HepG2 (cell line): ENCODE results near the gene CCBE1. TPM values are rescaled to one million over a fixed set of nuclear protein-coding genes. Genes with fewer than 3 reads are reported as not detected.

Experiments used
- ELF4 ChIP-seq: sonication (generic); formaldehyde crosslinking; IDR thresholded peaks from 2 replicates; pipeline ENCODE4 v1.5.0; 2020; ENCODE audit warnings: missing genetic modification reagents, mild to moderate bottlenecking, moderate library complexity, borderline replicate concordance
- KIAA2018 ChIP-seq: sonication (generic); formaldehyde crosslinking; IDR thresholded peaks from 2 replicates; pipeline ENCODE4 v1.5.0; 2020; ENCODE audit warnings: mild to moderate bottlenecking, missing genetic modification reagents, borderline replicate concordance
- MLXIP ChIP-seq: sonication (generic); formaldehyde crosslinking; IDR thresholded peaks from 2 replicates; pipeline ENCODE4 v1.9.0; 2021; ENCODE audit warnings: missing genetic modification reagents, borderline replicate concordance
- MTERF4 ChIP-seq: sonication (generic); formaldehyde crosslinking; IDR thresholded peaks from 2 replicates; pipeline ENCODE4 v1.8.0; 2023; ENCODE audit warnings: mild to moderate bottlenecking, missing genetic modification reagents
- SSRP1 ChIP-seq: IDR thresholded peaks from 2 replicates; pipeline ENCODE4 v1.6.1; 2016; ENCODE audit warnings: control low read depth
- ZNF235 ChIP-seq: sonication (generic); formaldehyde crosslinking; IDR thresholded peaks from 2 replicates; pipeline ENCODE4 v1.8.1; 2023; ENCODE audit warnings: mild to moderate bottlenecking, missing genetic modification reagents, borderline replicate concordance
- ZNF329 ChIP-seq: sonication (generic); formaldehyde crosslinking; IDR thresholded peaks from 2 replicates; pipeline ENCODE4 v1.9.0; 2021; ENCODE audit warnings: low read depth, mild to moderate bottlenecking, missing genetic modification reagents
- ZNF503 ChIP-seq: sonication (generic); formaldehyde crosslinking; IDR thresholded peaks from 2 replicates; pipeline ENCODE4 v1.4.0; 2020; ENCODE audit warnings: missing genetic modification reagents
- polyA plus RNA-seq, 8 experiments: library from polyadenylated mRNA; depleted of rRNA in 3 of 8; stranded (reverse) in 7 of 8; unstranded in 1 of 8; fragments of >200 nt; fragmentation: Illumina TruSeq in 4 of 8; extraction: Trizol in 4 of 8; gene quantifications; 2 replicates each; pipeline versions ENCODE4 v1.2.1 to v1.2.3, GENCODE V29; 2011 to 2016; ENCODE audit warnings: low read depth in 4 of 8, missing spikeins in 1 of 8, mixed read lengths in 1 of 8; ENCODE audit not compliant: insufficient read depth in 1 of 8
- total RNA-seq, 5 experiments: library from RNA; depleted of rRNA; stranded (reverse); fragments of >200 nt; fragmentation: Illumina TruSeq; extraction: Trizol; gene quantifications; 2 replicates each; pipeline ENCODE4 v1.2.3, GENCODE V29; 2016; ENCODE audit warnings: low read depth in 1 of 5

The CCBE1 gene
- total and polyA plus RNA-seq, 2 of the 13 experiments (the other 11 are each of a cell fraction or from before 2014, with no cell fraction given) = not detected

- no peak for TF ChIP-seq MLXIP (CRISPR knock-in tag)
- no peak for TF ChIP-seq ZNF503
- no peak for TF ChIP-seq ELF4 (CRISPR knock-in tag)
- TF ChIP-seq ZNF329 (CRISPR knock-in tag) = no peak
- TF ChIP-seq ZNF235 (CRISPR knock-in tag) = no peak
- no peak for TF ChIP-seq MTERF4 (CRISPR knock-in tag)
- TF ChIP-seq KIAA2018 (CRISPR knock-in tag) = no peak
- TF ChIP-seq SSRP1 = no peak
Measured at GRCh38 chr18:59505356-59505755, 191.9 kb downstream of the CCBE1 start (continued).
